Activated T-cell treated with anti-CD3 and anti-CD28 coated beads, Interleukin-2, amount 50 U/mL, for 48 hours (primary cell): ENCODE results near the gene TERT.

Experiments used
- DNase-seq, 2 experiments: peaks; one replicate each; pipeline ENCODE4 v3.0.0-alpha.2; 2020

The TERT gene

DNA sequence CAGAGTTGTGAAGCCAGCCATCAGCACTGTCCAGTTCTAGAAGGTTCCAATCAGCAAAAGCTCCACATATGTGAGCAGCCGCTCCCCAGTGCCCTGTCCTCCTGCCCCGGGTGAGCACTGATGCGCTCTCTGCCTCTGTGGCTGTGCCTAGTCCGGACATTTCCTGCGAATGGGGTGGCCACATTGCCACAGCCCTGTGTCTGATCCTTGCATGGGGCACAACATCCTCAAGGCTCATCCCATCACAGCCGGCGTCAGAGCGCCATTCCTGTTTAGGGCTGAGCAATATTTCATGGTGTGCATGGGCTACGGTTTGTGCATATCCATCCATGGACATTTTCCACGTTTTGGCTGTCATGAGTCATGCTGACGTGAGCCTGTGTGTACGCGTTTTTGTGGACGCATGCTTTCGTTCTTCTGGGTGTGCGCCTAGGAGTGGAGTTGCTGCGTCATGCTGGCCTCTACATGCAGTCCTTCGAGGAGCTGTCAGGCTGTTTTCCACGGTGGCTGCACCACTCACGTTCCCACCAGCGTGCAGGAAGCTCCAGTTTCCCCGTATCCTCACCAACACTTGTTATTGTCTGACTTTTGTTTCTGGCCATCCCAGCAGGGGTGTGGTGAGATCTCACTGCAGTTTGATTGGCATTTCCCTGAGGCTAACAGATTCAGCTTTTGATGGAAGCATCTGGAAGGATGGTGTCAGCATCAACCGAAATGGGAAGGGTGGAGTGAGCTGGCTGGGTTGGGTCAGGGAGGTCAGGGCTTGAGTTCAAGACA, 79.4 kb downstream of the TERT start:
- DNase-seq: no peak

- no peak for DNase-seq
Observed at GRCh38 chr5:1214936-1215220, 80.0 kb downstream of the TERT start.

DNA sequence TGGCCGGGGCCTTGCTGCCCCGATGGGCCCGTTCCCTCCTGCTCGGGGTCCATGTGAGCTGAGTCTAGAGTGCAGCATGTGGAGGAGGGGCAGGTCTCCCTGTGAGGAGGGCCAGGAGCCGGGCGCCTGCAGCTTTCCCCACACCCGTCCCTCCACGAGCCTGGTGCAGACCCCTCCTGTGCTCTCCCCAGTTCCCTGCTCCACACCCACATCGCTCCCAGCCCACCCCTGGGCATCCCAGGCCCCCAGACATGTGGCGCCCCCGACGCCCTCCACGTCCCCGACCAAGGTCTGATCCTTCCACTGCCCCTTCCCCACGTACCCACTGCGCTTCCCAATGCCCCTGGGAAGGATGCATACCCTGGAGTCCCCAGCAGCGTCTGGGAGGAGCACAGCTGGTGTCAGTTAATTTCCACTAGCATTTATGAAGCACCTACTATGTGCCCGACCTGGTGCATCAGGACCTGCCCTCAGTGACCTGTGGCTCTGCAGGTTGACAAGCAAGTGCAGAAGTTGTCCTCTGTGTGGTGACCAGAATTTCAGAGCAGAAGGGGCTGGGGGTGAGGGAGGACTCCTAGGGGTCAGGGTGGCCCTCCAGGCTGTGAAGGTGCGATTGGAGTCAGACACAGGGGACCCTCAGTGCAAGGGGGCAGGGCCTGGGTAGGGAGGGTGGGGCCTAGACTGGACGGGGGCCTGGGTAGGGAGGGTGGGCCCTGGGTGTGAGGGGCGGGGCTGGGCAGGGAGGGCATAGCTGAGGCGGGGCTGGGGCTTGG, 80.5 kb downstream of the TERT start:
- no peak for DNase-seq

- DNase-seq: no peak
Observed at GRCh38 chr5:1213508-1214162, 81.2 kb downstream of the TERT start.

DNA sequence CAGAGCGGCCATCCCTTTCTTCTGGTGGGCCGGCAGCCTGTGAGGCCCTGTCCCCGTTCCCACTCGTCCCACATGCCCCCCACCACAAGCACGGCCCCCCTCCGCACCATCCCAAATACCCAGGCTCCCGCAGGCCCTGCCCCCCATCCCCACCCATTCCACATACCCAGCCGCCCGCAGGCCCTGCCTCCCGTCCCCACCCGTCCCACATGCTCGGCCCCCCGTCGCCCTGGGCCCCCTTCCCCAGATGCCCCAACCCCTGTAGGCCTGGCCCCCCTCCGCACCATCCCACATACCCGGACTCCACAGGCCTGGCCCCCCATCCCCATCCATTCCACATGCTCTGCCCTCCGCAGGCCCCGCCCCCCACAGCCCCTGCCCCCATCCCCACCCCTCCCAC, 82.0 kb downstream of the TERT start:
- no peak for DNase-seq

DNA sequence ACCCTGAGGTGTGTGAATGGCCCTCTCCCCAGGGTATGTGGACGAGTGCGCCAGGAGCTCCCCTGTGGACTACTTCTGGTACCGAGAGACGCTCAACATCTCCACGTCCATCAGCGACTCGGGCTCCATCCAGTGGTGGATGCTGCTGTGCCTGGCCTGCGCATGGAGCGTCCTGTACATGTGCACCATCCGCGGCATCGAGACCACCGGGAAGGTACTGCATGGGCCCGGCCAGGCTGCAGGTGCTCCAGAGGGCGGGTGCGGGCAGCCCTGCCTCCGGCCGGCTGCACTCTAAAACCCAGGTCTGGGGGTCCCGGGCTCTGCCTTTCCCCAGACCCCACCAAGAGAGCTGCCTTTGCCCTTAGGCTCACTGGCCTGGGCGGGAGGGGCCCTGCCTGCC, 82.6 kb downstream of the TERT start:
- no peak for DNase-seq

- DNase-seq: no peak
Observed at GRCh38 chr5:1211701-1212100, 83.2 kb downstream of the TERT start.

- no peak for DNase-seq
Observed at GRCh38 chr5:1210832-1211251, 84.0 kb downstream of the TERT start.

GRCh38 chr5:1209896-1210776, 84.7 kb downstream of the TERT start:
- no peak for DNase-seq

- DNase-seq: no peak
Observed at GRCh38 chr5:1209489-1209852, 85.4 kb downstream of the TERT start.

DNA sequence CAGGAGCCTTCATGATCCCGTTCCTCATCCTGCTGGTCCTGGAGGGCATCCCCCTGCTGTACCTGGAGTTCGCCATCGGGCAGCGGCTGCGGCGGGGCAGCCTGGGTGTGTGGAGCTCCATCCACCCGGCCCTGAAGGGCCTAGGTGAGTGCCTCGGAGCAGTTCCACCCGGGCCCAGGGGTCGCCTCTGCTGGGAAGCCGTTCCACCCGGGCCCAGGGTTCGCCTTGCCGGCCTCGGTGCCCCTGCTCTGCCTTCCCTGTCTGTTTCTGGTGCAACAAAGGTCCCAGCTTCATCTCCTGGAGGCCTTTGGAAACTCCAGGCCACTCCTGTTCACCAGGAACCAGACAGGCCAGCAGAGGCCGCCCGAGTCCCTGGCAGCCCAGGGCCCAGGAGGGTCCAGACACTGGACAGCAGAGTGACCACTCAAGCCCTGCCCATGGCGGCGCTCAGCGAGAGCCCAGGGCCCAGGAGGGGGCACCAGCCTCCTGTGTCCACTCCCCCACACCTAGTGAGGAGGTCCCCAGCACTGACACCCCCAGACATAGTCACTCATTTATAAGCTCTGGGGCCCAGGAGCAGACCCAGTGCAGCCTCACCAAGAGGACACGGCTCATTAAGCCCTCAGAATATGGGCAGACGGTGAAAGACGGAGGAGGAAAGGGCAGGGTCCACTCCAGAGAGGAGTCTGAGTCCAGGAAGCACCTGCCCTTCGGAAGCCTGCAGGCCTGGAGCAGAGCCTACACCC, 86.0 kb downstream of the TERT start:
- DNase-seq: no peak

DNA sequence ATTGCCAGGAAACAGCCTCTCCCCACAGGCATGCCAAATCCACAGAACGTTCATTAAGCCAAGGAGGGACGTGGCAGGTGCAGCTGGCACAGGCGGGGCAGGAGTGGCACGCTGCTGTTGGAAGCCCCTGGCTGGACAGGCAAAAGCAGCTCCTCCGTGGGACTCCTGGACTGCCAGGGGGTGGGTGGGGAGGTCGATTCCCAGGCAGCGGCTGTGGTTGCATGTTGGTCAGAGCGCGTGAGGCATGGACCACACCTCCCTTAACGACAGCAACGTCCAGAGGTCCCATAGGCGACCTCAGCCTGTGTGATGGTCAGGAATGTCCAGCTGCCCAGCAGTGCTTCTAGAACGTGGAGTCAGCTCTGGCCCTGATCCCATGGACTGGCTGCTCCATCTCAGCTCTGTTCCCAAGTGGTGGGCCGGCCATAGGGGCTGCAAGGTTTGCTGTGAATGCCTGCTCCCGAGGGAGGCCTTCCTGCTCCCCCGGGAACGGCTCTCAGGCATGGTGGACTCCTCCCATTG, 86.6 kb downstream of the TERT start:
- no peak for DNase-seq

DNA sequence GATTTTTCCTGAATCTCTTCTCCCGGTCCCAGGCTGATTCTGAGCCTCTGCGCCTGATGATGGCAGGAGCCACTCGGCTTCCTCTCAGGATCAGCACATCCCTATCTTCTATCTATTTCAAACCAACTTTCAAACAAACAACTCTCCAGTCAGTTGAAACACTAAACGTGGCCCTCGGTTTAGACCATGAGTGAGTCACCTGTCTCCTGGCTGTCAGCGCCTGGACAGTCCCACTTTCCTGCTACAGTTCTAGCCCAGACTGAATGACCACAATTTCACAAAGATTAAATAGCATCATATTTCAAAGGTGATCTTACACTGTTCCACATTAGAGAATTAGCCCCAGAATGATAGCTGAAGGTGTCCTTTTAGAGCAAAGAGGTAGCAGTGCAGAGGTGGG, 87.3 kb downstream of the TERT start:
- DNase-seq: no peak

- no peak for DNase-seq
Observed at GRCh38 chr5:1206521-1207412, 88.1 kb downstream of the TERT start.

DNA sequence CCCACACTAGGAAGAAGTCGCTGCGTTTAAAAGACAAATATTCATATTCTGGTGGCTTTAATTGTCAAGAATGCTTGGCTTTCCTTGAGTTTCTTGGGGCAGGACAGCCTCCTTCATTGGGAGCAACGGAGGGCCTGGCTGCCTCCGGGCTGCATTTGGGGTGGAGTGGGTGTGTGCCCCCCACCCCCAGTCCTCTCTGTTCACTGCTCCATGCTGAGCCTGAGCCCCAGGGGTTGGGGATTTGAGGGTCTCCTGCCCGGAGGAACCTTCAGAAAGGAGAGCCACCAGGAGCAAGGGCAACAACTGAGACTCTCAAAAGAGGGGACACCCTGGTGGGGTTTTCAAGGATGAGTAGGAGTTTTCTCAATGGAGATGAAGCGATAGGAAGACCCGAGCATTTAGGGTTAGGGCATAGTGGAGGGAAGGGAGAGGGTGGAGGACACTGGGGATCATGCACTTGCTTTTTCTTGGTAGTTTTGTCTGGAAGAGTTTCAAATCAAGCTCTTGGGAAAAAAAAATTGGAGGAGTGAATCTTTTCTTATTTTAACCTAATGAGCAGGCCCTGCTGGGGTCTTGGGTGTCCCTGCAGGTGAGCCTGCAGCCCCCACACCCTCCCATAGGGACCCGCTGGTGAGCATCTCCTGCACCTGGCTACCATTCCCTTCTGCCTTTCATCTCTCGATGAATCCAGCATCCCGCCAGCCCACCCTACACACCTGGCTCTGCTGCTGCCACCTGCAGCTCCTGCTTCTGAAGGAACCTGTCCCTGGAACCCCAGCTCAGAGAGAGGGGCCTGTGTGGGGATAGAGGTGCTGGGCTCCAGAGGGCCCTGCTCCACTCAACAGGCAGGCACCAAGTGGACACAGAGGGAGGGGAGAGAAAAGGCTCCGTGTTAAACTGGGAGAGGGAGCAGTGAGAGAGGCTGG, 89.3 kb downstream of the TERT start:
- DNase-seq: no peak

DNA sequence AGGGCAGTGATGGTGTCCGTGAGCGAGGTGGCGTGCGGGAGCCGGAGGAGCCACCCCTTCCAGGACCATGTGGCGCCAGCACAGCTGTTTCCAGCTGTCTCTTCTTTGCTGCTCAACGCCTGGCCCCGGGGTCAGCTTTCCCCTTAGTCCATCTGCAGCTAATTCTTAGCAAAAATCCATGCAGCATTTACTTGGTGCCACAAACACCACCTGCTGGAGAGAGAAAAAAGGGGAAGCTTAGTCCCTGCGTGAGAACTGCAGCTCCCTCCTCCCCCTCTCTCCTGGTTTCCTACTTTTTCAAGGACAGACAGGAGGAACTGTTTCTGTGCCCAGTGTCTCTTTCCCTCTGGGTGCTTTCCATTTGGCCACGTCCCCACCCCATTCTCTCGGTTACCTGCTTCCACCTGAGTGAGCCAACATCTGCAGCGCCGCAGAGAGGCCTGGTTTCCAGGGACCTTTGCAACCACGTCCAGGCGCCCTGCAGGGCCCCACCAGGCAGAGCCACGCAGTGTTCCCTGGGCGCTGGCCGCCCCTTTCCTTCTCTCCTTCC, 90.1 kb downstream of the TERT start:
- no peak for DNase-seq

DNA sequence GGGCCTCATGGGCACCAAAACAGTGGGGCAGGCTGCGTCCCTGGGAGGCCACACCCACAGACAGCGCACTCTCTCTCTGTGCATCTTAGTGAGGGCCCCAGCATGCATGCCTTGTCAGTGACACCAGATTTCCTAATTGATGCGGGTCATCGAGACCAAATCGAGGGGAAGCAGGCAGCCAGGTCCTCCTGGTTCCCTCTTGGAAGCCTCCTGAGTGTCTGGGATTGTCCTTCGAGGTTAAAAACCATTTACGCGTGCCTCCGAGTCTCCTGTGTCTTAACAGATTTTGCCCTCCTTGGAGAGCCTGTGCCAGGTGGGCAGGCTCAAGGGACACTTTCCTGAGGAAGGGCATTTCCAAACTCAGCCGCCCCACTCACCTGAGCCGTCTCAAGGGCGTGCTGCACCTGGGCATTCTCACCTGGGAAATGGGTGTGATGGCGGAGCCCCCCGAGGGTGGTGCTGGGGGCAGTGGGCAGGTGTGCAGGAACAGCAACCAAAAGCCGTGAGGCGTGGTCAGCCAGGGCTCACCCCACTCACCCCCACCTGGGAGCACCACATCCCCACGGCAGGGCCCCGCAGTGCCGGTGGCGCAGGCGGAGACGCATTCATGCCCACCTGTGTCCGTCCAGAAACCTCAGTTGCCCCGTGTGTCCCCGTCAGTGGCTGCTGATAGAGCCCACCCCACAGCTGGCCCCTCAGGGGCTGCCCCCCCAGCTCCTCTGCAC, 90.7 kb downstream of the TERT start:
- DNase-seq: no peak

- no peak for DNase-seq
Observed at GRCh38 chr5:1203311-1203967, 91.4 kb downstream of the TERT start.
